Activated CD8-positive, alpha-beta memory T cell treated with anti-CD3 and anti-CD28 coated beads for 36 hours (primary cell): ENCODE data around the gene MACROD2. TPM values are rescaled to one million over a fixed set of nuclear protein-coding genes. Genes with fewer than 3 reads are reported as not detected.

Source experiments
- CTCF ChIA-PET: fragments of 350-600 bp; sonication (Branson Sonifier 250); formaldehyde crosslinking; loops from one replicate; lab custom pipeline; 2021; ENCODE audit warnings: antibody characterized with exemption; lab: Charles Lee
- POLR2A ChIA-PET: fragments of 350-600 bp; sonication (Branson Sonifier 250); formaldehyde crosslinking; loops from one replicate; lab custom pipeline; 2021; ENCODE audit warnings: antibody characterized with exemption; lab: Charles Lee
- total RNA-seq, 2 experiments: library from RNA; stranded (reverse); gene quantifications; one replicate each; pipeline ENCODE4 v1.2.3, GENCODE V29; 2021

The MACROD2 gene
- total RNA-seq, 2 experiments from 2014 or later = not detected

DNA sequence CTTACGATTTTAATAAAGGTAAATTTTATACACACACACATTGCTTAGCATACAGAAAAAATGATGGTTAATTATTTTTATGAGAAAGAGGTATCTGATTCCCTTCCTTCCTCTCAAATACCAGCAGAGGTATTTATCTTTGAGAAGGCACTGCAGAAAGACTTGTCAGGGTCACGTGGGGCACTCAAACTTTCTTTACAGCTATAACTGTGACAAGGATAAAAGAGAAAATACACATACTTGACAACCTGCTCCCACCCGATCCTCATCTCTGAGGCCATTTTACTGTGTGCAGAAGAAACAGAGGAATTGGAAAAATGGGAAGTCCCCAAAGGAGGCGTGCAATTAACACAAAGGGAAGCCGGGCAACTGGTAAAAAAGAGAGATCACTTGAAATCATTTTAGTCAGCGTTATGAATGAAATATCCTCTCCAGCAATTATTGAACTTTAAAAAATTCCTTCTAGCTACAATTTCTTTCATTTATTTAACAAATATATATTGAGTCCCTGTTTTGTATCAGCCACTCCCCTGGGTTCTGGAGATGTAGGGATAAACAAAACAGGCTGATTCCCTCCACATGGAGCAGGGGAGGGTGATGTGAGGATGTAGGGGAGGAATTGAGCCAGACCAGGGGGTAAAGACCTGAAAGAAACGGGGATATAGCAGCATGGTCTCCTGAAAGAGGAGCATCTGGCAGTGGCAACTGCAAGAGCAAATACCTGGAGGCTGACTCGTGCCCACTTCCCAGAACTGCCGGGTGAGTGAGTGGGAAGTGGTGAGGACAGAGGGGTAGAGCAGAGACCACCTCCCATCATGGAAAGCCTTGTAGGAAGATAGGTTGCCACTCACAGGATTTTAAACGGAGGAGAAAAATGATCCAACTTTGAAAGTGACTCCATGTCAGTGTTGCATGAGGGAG lies 2067.6 kb downstream of the MACROD2 start:
- POLR2A ChIA-PET = no interaction called here
- CTCF ChIA-PET = no interaction called here

GRCh38 chr20:16063881-16064280 lies 2068.6 kb downstream of the MACROD2 start:
- CTCF ChIA-PET = no interaction called here
- POLR2A ChIA-PET = no interaction called here

GRCh38 chr20:16064989-16065707 lies 2069.8 kb downstream of the MACROD2 start:
- CTCF ChIA-PET = no interaction called here

GRCh38 chr20:16066571-16066970 lies 2071.3 kb downstream of the MACROD2 start:
- ChIA-PET CTCF (no interaction called here), POLR2A (no interaction called here)

More at GRCh38 chr20:16064989-16065707, 2069.8 kb downstream of the MACROD2 start:
- POLR2A ChIA-PET = no interaction called here

GRCh38 chr20:16069389-16070010 lies 2074.2 kb downstream of the MACROD2 start:
- POLR2A ChIA-PET = no interaction called here
- CTCF ChIA-PET = no interaction called here

GRCh38 chr20:16072220-16072619 lies 2076.9 kb downstream of the MACROD2 start:
- ChIA-PET CTCF (no interaction called here), POLR2A (no interaction called here)

GRCh38 chr20:16078172-16078898 lies 2083.0 kb downstream of the MACROD2 start:
- POLR2A ChIA-PET = no interaction called here
- CTCF ChIA-PET = no interaction called here

- CTCF ChIA-PET = no interaction called here
- POLR2A ChIA-PET = no interaction called here
These were observed 2086.1 kb downstream of the MACROD2 start for GRCh38 chr20:16081421-16081820.

DNA sequence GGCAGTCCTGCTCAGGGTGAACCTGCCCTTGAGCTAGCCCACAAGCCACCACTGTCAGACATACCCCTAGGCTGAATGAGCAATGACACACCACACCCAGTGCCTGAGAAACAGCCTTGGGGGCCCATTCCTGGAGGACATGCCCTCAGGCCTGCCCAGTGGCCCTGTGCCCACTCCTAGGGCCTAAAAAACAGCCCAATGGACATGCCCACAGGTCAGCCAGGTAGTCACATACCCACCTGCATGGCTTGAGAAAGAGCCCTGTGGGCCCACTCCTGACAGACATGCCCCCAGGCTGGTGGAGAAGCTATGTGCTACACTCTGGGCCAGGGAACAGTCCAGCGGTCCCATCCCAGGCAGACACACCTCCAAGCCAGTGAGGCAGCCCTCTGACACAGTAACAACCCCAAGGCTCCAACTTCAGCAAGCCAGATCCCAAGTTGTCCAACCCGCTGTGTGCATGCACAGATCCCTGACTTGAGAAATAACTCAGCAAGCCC lies 2086.8 kb downstream of the MACROD2 start:
- ChIA-PET POLR2A (no interaction called here), CTCF (no interaction called here)

DNA sequence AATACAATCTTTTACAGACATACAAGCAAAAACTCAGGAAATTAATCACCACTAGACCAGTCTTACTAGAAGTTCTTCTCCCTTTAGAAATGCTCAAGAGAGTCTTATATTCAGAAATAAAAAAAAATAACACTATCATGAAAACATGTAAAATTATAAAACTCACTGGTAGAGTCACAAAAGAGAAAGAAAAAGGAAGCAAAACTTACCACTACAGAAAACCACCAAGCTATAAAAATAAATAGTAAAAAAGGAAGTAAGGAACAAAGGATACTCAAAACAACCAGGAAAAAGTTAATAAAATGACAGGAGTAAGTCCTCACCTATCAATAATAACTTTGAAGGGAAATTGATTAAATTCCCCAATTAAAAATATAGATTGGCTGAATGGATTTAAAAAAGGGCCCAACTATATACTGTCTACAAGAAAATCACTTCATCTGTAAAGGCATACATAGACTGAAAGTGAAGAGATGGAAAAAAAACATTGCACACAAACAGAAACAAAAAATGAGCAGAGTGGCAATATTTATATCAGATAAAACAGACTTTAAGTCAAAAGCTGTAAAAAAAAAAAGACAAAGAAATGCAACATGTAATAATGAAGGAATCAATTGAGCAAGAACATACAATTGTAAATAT lies 2088.4 kb downstream of the MACROD2 start:
- CTCF ChIA-PET = no interaction called here
- POLR2A ChIA-PET = no interaction called here

DNA sequence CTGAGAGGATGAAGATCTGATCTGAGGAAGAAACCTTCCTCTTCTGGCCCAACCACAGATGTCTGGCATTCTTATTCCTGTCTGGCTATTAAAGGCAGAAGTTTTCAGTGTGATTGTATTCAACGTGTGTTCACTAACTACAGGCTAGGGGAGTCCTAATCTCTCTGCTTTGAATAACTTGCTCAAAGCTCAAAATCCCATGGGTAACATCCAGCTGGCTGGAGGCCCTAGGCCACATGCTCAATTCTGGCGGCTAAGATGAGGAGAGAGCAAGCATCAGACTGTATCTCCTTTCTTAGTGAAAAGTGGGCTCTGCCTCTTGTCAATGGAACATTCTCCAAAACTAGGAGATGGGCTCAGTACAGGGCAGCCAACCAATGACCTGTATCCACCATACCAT lies 2099.9 kb downstream of the MACROD2 start:
- ChIA-PET CTCF (no interaction called here), POLR2A (no interaction called here)

DNA sequence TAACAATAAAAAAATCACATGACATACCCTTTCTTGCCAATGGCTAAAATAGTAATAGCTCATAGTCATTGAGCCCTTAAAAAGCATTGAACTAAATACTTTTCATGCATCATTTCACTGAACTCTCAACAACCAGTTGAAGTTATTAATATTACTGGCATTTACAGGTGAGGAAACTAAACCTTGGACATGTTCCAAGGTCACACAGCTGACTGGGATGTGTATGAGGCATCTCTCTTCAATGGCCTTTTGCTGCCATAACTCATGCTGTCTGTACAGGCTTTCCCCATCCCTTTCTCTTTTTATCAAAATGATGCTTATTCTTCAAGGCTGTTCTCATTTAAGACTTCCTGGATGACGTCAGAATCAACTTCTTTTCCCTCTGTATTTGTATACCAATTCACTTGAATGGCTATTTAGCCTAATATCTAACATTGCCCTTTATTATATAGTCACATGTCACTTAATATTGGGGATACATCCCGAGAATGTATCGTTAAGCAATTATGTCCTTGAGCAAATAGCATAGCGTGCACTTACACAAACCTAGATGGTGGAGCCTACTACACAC lies 2101.5 kb downstream of the MACROD2 start:
- POLR2A ChIA-PET = no interaction called here
- CTCF ChIA-PET = no interaction called here

DNA sequence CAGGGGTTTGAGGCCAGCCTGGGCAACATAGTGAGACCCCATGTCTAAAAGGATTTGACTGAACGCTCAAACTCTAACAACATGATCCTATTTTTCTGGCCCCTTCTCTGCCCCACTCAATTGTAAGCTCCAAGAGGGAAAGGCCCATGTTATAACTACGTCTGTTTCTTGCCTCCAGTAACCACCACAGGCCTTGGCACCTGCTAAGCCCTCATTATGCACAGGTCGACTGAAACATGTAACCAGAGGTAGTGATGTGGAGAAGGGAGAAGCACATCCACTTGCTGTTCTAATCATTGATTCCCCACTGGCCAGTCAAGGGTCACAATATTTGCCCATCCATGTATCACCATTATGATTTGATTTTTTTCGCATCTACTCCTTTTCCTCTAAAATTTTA lies 2102.5 kb downstream of the MACROD2 start:
- ChIA-PET CTCF (no interaction called here), POLR2A (no interaction called here)

DNA sequence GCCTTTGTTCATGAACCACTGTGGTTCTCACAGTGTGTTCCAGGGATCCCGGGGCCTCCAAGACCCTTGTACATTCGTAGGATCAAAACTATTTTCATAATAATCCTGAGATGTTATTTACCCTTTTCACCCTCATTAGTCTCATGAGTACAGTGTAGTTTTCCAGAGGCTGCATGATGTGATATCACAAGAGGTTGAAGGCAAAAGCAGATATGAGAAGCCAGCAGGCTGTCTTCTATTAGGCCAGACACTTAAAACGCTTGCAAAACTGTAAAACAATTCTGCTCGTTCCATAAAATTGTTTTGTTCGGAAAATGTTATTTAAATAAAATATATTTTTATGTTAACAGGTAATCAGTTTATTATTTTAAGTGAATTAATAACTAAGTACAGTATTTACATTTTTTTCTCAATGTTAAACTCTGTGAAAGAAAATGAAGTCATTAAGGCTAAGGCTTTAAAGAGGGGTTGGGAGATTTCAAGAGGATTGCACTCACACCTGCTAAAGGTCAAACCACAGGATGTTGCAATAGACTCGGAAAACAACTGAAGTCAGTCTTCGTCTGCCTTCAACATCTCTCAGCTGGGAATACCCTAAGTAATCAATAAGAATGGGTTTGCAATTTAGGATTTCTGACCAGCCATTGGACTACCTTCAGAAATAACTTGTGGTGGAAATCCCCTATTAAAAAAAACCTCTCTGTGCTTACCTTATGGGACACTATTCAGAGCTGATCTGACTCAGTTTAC lies 2103.7 kb downstream of the MACROD2 start:
- POLR2A ChIA-PET = interaction anchor here (0.6 kb wide), 1 partner anchor 829 kb away, joined by 5 read pairs; no protein-coding TSS in a partner anchor
- CTCF ChIA-PET = no interaction called here

DNA sequence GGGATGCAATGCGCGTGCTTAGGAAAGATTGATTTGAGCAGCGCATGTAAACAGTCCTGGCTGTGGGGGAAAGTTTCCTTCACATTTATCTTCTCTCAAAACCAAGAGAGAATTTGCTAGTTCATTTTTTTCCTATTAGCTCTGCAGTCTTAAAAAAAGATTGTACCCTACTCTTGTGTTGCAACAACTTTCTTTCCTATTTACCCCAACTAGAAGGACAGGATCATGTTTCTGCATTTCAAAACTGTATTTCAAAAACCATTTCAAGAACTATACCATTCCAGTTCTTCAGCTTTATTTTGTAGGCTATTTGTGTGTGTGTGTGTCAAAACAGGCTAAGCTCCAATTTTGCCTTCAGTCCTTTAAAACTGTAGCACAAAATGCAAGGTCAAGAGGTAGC lies 2104.8 kb downstream of the MACROD2 start:
- CTCF ChIA-PET = no interaction called here
- POLR2A ChIA-PET = interaction anchor here (0.6 kb wide), 1 partner anchor 830 kb away, joined by 5 read pairs; no protein-coding TSS in a partner anchor

DNA sequence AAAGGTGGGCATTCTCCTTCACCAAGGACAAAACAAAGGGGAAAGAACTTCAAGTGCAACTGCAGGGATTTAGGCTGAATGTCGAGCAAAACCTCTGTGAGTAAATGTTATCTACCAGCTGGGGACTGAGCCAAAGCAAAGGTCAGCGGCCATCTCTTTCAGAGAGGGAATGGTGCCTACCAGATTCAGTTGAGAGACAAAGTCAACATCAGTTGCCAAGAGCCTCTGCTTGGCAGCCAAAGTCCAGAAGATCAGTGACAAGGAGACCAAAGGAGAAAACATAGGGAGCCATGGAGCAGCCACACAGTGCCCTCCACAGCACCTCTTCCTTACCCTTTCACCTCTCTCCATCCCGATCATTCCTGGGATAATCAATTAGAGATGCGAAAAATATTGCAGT lies 2105.5 kb downstream of the MACROD2 start:
- POLR2A ChIA-PET = no interaction called here
- CTCF ChIA-PET = no interaction called here
